HCT116 (cell line): ENCODE measurements around the gene SMYD3. TPM values are rescaled to one million over a fixed set of nuclear protein-coding genes. Genes with fewer than 3 reads are reported as not detected.

Experiments
- ATAC-seq: fragments of 200-7000 bp; cut with Tn5 transposase; 2 replicates; pipeline ENCODE4 v1.9.1; 2020; ENCODE audit warnings: mild to moderate bottlenecking, moderate library complexity
- BruUV-seq: library from RNA; stranded (reverse); fragments of 400-500 nt; replicated peaks from 2 replicates; lab custom pipeline; 2021; lab: Mats Ljungman, UMichigan
- CTCF ChIA-PET: fragments of 300-600 bp; sonication (Branson Sonifier 250); formaldehyde crosslinking; loops from one replicate; lab custom pipeline; 2021; ENCODE audit warnings: antibody characterized with exemption; lab: Charles Lee
- POLR2A ChIA-PET: fragments of 300-600, 350-600 bp; sonication (Branson Sonifier 250); formaldehyde crosslinking; loops from one replicate; lab custom pipeline; 2021; ENCODE audit warnings: antibody characterized with exemption; lab: Charles Lee
- RAD21 ChIA-PET, 2 experiments: fragments of 300-600 bp; sonication (Branson Sonifier 250); formaldehyde crosslinking; loops; one replicate each; lab custom pipeline; 2023; ENCODE audit warnings: low total read pairs in 2 of 2; ENCODE audit not compliant: uncharacterized antibody in 2 of 2, unreplicated experiment in 2 of 2, low non-redundant PET in 1 of 2; lab: Charles Lee
- DNase-seq: peaks from one replicate; pipeline ENCODE4 v3.0.0-alpha.2; 2010; ENCODE audit warnings: low read depth, low spot score
- H2AFZ ChIP-seq: fragments of 200-600 bp; shearing (Covaris generic), sonication (generic); 2 replicates; pipeline ENCODE4 v1.6.1; 2017; ENCODE audit warnings: low read depth, mixed run types, mixed read lengths, antibody characterized with exemption, low read length; ENCODE audit not compliant: poor library complexity, severe bottlenecking
- H3K27ac ChIP-seq: 2 replicates; pipeline ENCODE4 v1.5.1; 2012; ENCODE audit warnings: low read depth, low read length
- H3K27me3 ChIP-seq: fragments of 200-600 bp; sonication (generic); 2 replicates; pipeline ENCODE4 v1.6.1; 2016; ENCODE audit warnings: mixed run types, low read length, mixed read lengths; ENCODE audit not compliant: insufficient read depth
- H3K36me3 ChIP-seq, 2 experiments: fragments of 200-500 bp in 1 of 2; fragments of 200-600 bp in 1 of 2; sonication (Bioruptor generic) in 1 of 2; sonication (generic) in 1 of 2; 2 replicates each; pipeline versions ENCODE4 v1.5.1 to v1.6.1; 2014 to 2016; ENCODE audit warnings: low read length in 2 of 2, inconsistent platforms in 1 of 2, mixed read lengths in 1 of 2, mixed run types in 1 of 2; ENCODE audit not compliant: insufficient read depth in 2 of 2, control insufficient read depth in 1 of 2
- H3K4me1 ChIP-seq, 2 experiments: fragments of 200-600 bp in 1 of 2; sonication (generic) in 1 of 2; 2 replicates each; pipeline versions ENCODE4 v1.5.1 to v1.6.1; 2012 to 2017; ENCODE audit warnings: low read length in 2 of 2, inconsistent platforms in 1 of 2, mild to moderate bottlenecking in 1 of 2, mixed read lengths in 1 of 2, mixed run types in 1 of 2, moderate library complexity in 1 of 2; ENCODE audit not compliant: insufficient read depth in 2 of 2, control insufficient read depth in 1 of 2
- H3K4me2 ChIP-seq: fragments of 200-600 bp; sonication (generic); 2 replicates; pipeline ENCODE4 v1.6.1; 2017; ENCODE audit warnings: mixed run types, low read length, mixed read lengths
- H3K4me3 ChIP-seq, 2 experiments: fragments of 200-600 bp in 1 of 2; sonication (generic) in 1 of 2; replicated peaks in 1 of 2; 2 replicates each; pipeline ENCODE4 v1.5.1; 2011 to 2016; ENCODE audit warnings: low read length in 2 of 2, control low read depth in 1 of 2, low read depth in 1 of 2, mild to moderate bottlenecking in 1 of 2, mixed read lengths in 1 of 2, mixed run types in 1 of 2
- H3K79me2 ChIP-seq: fragments of 200-600 bp; sonication (generic); 2 replicates; pipeline ENCODE4 v1.6.1; 2017; ENCODE audit warnings: mild to moderate bottlenecking, mixed run types, low read length, moderate library complexity, mixed read lengths; ENCODE audit not compliant: insufficient read depth
- H3K9ac ChIP-seq: fragments of 200-600 bp; sonication (generic); 2 replicates; pipeline ENCODE4 v1.6.1; 2016; ENCODE audit warnings: low read length, mixed read lengths
- H3K9me2 ChIP-seq: fragments of 200-600 bp; sonication (generic), shearing (Covaris generic); 2 replicates; pipeline ENCODE4 v1.6.1; 2017; ENCODE audit warnings: mixed run types, mild to moderate bottlenecking, moderate library complexity; ENCODE audit not compliant: insufficient read depth
- H3K9me3 ChIP-seq, 2 experiments: fragments of 200-500 bp in 1 of 2; fragments of 200-600 bp in 1 of 2; sonication (Bioruptor generic) in 1 of 2; sonication (generic) in 1 of 2; 2 replicates each; pipeline ENCODE4 v1.6.1; 2014 to 2017; ENCODE audit warnings: low read length in 2 of 2, mixed read lengths in 2 of 2, inconsistent platforms in 1 of 2, low read depth in 1 of 2, mild to moderate bottlenecking in 1 of 2, mixed run types in 1 of 2, moderate library complexity in 1 of 2; ENCODE audit not compliant: control insufficient read depth in 1 of 2, insufficient read depth in 1 of 2
- H4K20me1 ChIP-seq: fragments of 200-600 bp; sonication (generic), shearing (Covaris generic); 2 replicates; pipeline ENCODE4 v1.6.1; 2017; ENCODE audit warnings: mixed run types, mild to moderate bottlenecking, moderate library complexity; ENCODE audit not compliant: insufficient read depth
- CBX3 ChIP-seq: IDR thresholded peaks from 2 replicates; pipeline ENCODE4 v1.6.1; 2012; ENCODE audit warnings: low read depth
- CEBPB ChIP-seq: IDR thresholded peaks from 2 replicates; pipeline ENCODE4 v1.6.1; 2012; ENCODE audit warnings: low read depth
- EGR1 ChIP-seq: IDR thresholded peaks from 2 replicates; pipeline ENCODE4 v1.6.1; 2012; ENCODE audit warnings: low read depth
- ELF1 ChIP-seq: IDR thresholded peaks from 2 replicates; pipeline ENCODE4 v1.6.1; 2012; ENCODE audit warnings: low read depth, borderline replicate concordance
- EZH2 ChIP-seq: fragments of 200-600 bp; sonication (generic); IDR thresholded peaks from 2 replicates; pipeline ENCODE4 v1.6.1; 2017; ENCODE audit warnings: antibody characterized with exemption, mixed run types
- FOSL1 ChIP-seq: IDR thresholded peaks from 2 replicates; pipeline ENCODE4 v1.6.1; 2012; ENCODE audit warnings: low read depth
- JUND ChIP-seq: IDR thresholded peaks from 2 replicates; pipeline ENCODE4 v1.6.1; 2012
- POLR2A ChIP-seq: IDR thresholded peaks from 2 replicates; pipeline ENCODE4 v1.7.0; 2011; ENCODE audit warnings: borderline replicate concordance; ENCODE audit not compliant: insufficient read depth, insufficient read length; ENCODE audit errors: extremely low read depth
- POLR2AphosphoS5 ChIP-seq: IDR thresholded peaks from 2 replicates; pipeline ENCODE4 v1.6.1; 2011; ENCODE audit warnings: mild to moderate bottlenecking, low read depth, low read length, moderate library complexity
- RAD21 ChIP-seq: IDR thresholded peaks from 2 replicates; pipeline ENCODE4 v1.6.1; 2012; ENCODE audit warnings: low read depth, mild to moderate bottlenecking
- SIN3A ChIP-seq: IDR thresholded peaks from 2 replicates; pipeline ENCODE4 v1.6.1; 2012; ENCODE audit warnings: low read depth
- TCF7L2 ChIP-seq: IDR thresholded peaks from 2 replicates; pipeline ENCODE4 v1.7.0; 2011; ENCODE audit warnings: borderline replicate concordance, inconsistent platforms; ENCODE audit not compliant: insufficient read depth, insufficient read length; ENCODE audit errors: extremely low read depth
- YY1 ChIP-seq: IDR thresholded peaks from 2 replicates; pipeline ENCODE4 v1.6.1; 2011; ENCODE audit warnings: low read length, low read depth, moderate library complexity, mild to moderate bottlenecking; ENCODE audit not compliant: insufficient replicate concordance; ENCODE audit errors: extremely low read depth
- ZFX ChIP-seq: fragments of 450-650 bp; IDR thresholded peaks from 2 replicates; pipeline ENCODE4 v1.6.1; 2017
- ZNF274 ChIP-seq: fragments of 200-500 bp; sonication (Bioruptor generic); IDR thresholded peaks from 2 replicates; pipeline ENCODE4 v1.6.1; 2014; ENCODE audit warnings: mild to moderate bottlenecking, low read depth, low read length, inconsistent platforms
- intact Hi-C: fragments of 100-400 bp; cut with micrococcal nuclease; formaldehyde crosslinking; loops from 2 replicates; pipeline ENCODE4 v1.10.0; 2022
- total RNA-seq: library from RNA; stranded (reverse); gene quantifications from one replicate; pipeline ENCODE4 v1.2.1, GENCODE V29; 2021; ENCODE audit not compliant: unreplicated experiment
- TF ChIP-seq, protein P1 (sequence below), 3 experiments: fragments of 200-600 bp in 1 of 3; sonication (generic) in 1 of 3; IDR thresholded peaks in 2 of 3; conservative IDR thresholded peaks in 1 of 3; 2 replicates each; pipeline ENCODE4 v1.5.1; 2012 to 2017; ENCODE audit warnings: low read depth in 2 of 3, low read length in 2 of 3, antibody characterized with exemption in 1 of 3, borderline replicate concordance in 1 of 3, control low read depth in 1 of 3, mild to moderate bottlenecking in 1 of 3, mixed read lengths in 1 of 3, mixed run types in 1 of 3, moderate library complexity in 1 of 3; ENCODE audit not compliant: insufficient read depth in 1 of 3

SMYD3 gene
- total RNA-seq, 1 experiment from 2014 or later, result 33.6 TPM

DNA sequence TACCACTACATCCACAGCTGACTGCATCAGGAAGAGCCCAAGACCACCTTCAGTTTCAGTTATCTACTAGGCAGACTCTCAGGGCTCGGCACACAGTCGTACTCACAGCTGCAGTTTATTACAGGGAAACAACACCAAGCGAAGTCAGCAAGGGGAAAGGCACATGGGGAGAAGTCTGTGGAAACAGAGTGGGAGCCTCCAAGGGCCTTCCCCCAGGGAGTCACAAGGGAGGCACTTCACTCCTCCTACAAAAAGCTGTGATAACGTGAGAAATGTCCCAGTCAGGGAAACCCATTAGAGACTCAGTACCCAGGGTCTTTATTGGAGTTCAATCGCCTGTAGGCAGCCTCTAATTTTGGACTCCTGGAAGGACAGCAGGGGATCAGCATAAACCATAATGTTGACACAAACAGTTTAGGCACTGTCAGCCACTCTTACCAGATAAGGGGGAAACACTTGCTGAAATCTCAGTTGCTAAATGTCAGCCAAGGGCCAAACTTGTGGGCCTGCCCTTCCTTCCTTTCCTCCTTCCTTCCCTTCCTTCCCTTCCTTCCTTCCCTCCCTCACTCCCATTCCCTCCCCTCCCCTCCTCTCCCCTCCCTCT is 444.0 kb downstream of the SMYD3 start (continued):
- no peak for TF ChIP-seq CBX3
- no peak for TF ChIP-seq CEBPB
- TF ChIP-seq POLR2AphosphoS5, result no peak
- TF ChIP-seq ELF1, result no peak
- no peak for TF ChIP-seq POLR2A
- TF ChIP-seq JUND, result no peak
- no peak for TF ChIP-seq FOSL1
- TF ChIP-seq, all 23 proteins: peak for 0

DNA sequence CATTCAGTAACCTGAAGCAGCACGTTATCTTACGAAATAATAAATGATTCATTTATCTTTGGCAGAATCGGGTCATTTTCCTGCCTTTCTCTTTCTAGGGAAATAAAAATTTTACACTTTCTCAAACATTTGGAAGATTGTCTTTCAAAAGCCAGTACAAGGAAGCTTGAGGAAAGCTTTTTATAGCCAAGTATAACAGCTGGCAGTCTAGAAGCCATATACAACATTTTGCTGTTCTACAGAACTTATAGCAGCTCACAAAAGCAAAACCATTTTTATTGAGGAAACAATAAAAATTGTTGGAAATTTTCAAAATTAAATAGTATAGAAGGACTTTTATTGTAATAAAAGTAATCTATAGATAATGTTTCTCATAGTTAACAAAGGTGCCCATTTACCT is 448.6 kb downstream of the SMYD3 start:
- H3K4me1 ChIP-seq, result no peaks in the 10 kb centered on the region
- ATAC-seq (no peak), DNase-seq (no peak)
- no peak overlapping the region for H2AFZ ChIP-seq
- ChIA-PET POLR2A (no interaction called here), RAD21 (no interaction called here), CTCF (no interaction called here)
- no peaks in the 10 kb centered on the region for H3K79me2 ChIP-seq
- H3K9me2 ChIP-seq, result no peaks in the 10 kb centered on the region
- H3K4me2 ChIP-seq, result no peak overlapping the region
- no peak overlapping the region for H3K9ac ChIP-seq
- no peak overlapping the region for H3K4me3 ChIP-seq
- TF ChIP-seq RAD21, result no peak
- TF ChIP-seq FOSL1, result no peak
- TF ChIP-seq YY1, result no peak
- TF ChIP-seq TCF7L2, result no peak
- TF ChIP-seq EZH2, result no peak
- TF ChIP-seq SIN3A, result no peak
- TF ChIP-seq, protein P1, sequence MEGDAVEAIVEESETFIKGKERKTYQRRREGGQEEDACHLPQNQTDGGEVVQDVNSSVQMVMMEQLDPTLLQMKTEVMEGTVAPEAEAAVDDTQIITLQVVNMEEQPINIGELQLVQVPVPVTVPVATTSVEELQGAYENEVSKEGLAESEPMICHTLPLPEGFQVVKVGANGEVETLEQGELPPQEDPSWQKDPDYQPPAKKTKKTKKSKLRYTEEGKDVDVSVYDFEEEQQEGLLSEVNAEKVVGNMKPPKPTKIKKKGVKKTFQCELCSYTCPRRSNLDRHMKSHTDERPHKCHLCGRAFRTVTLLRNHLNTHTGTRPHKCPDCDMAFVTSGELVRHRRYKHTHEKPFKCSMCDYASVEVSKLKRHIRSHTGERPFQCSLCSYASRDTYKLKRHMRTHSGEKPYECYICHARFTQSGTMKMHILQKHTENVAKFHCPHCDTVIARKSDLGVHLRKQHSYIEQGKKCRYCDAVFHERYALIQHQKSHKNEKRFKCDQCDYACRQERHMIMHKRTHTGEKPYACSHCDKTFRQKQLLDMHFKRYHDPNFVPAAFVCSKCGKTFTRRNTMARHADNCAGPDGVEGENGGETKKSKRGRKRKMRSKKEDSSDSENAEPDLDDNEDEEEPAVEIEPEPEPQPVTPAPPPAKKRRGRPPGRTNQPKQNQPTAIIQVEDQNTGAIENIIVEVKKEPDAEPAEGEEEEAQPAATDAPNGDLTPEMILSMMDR (IDR thresholded peaks at IDR 0.05 in 2 of 3, conservative IDR thresholded peaks at IDR 0.05 in 1 of 3; ENCODE audit: borderline replicate concordance in 1 of 3, insufficient read depth in 1 of 3, low read depth in 2 of 3, low read length in 2 of 3), result no peak
- TF ChIP-seq EGR1, result no peak
- no peak for TF ChIP-seq CBX3
- no peak for TF ChIP-seq ZFX
- TF ChIP-seq CEBPB, result no peak
- TF ChIP-seq ZNF274, result no peak
- TF ChIP-seq, all 23 proteins: peak for 0
- Histone ChIP-seq H4K20me1 (no peaks in the 10 kb centered on the region), H3K9me3 (no peaks in the 10 kb centered on the region), H3K27ac (no peak overlapping the region), H3K27me3 (no peaks in the 10 kb centered on the region), H3K36me3 (no peaks in the 10 kb centered on the region)
- no TSS peak for BruUV-seq
- intact Hi-C loops, result no loop called here
